A549 (cell line): ENCODE measurements around the gene ZBTB46.

Experiments
- CBX8 ChIP-seq: fragments of 200-600 bp; sonication (generic); IDR thresholded peaks from 2 replicates; pipeline ENCODE4 v1.6.1; 2016
- CEBPB ChIP-seq, 2 experiments: fragments of >200 bp in 1 of 2; sonication (Bioruptor Twin) in 1 of 2; formaldehyde crosslinking in 1 of 2; IDR thresholded peaks; 2 replicates each; pipeline ENCODE4 v1.6.1; 2012 to 2016
- EP300 ChIP-seq, 2 experiments: fragments of >200 bp; sonication (Bioruptor Twin); formaldehyde crosslinking; IDR thresholded peaks; 2 replicates in 1 of 2; 3 replicates in 1 of 2; pipeline ENCODE4 v1.6.1; 2016 to 2017
- ESRRA ChIP-seq: fragments of 150-350 bp; IDR thresholded peaks from 2 replicates; pipeline ENCODE4 v1.6.1; 2014; ENCODE audit warnings: mild to moderate bottlenecking, low read length, borderline replicate concordance
- JUN ChIP-seq, 2 experiments: fragments of >200 bp; sonication (Bioruptor Twin); formaldehyde crosslinking; IDR thresholded peaks; 2 replicates in 1 of 2; 3 replicates in 1 of 2; pipeline ENCODE4 v1.6.1; 2016 to 2017
- KDM1A ChIP-seq: fragments of 200-600 bp; sonication (generic); IDR thresholded peaks from 2 replicates; pipeline ENCODE4 v1.6.1; 2016; ENCODE audit warnings: low read depth, mild to moderate bottlenecking
- POLR2A ChIP-seq: IDR thresholded peaks from 2 replicates; pipeline ENCODE4 v1.6.1; 2012; ENCODE audit warnings: mild to moderate bottlenecking, low read length
- POLR2AphosphoS2 ChIP-seq: conservative IDR thresholded peaks from 2 replicates; pipeline ENCODE4 v1.6.1; 2012; ENCODE audit warnings: low read length, improper control_type of control experiment, inconsistent platforms
- RFX5 ChIP-seq: fragments of 450-650 bp; IDR thresholded peaks from 2 replicates; pipeline ENCODE4 v1.7.1; 2014; ENCODE audit warnings: antibody characterized with exemption, mild to moderate bottlenecking, moderate library complexity
- SREBF2 ChIP-seq: fragments of 450-650 bp; IDR thresholded peaks from 2 replicates; pipeline ENCODE4 v1.6.1; 2014; ENCODE audit warnings: mild to moderate bottlenecking, moderate library complexity
- ZNF302 ChIP-seq: fragments of 250-450 bp; sonication (Bioruptor Pico); IDR thresholded peaks from 2 replicates; pipeline ENCODE4 v1.9.0; 2021; ENCODE audit warnings: inconsistent platforms, mild to moderate bottlenecking, moderate library complexity
- TF ChIP-seq, protein P1 (sequence below): fragments of 200-600 bp; sonication (generic); IDR thresholded peaks from 2 replicates; pipeline ENCODE4 v1.6.1; 2016; ENCODE audit warnings: antibody characterized with exemption, mild to moderate bottlenecking, moderate library complexity
- TF ChIP-seq, protein P2 (sequence below): fragments of >200 bp; sonication (Bioruptor Twin); formaldehyde crosslinking; IDR thresholded peaks from 3 replicates; pipeline ENCODE4 v1.5.1; 2016
- TF ChIP-seq, protein P3 (sequence below): fragments of >200 bp; sonication (Bioruptor Twin); formaldehyde crosslinking; IDR thresholded peaks from 3 replicates; pipeline ENCODE4 v1.6.1; 2016

DNA sequence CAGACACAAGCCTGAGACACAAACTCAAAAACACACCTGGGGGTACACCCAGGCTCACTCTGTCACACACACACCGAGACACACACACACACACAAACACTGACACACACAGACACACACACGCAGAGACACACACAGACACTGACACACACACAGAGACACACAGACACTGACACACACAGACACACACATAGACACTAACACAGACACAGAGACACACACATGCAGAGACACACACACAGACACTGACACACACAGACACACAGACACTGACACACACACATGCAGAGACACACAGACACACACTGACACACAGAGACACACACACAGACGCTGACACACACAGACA is 15.8 kb upstream of the ZBTB46 start:
- TF ChIP-seq, protein P1, sequence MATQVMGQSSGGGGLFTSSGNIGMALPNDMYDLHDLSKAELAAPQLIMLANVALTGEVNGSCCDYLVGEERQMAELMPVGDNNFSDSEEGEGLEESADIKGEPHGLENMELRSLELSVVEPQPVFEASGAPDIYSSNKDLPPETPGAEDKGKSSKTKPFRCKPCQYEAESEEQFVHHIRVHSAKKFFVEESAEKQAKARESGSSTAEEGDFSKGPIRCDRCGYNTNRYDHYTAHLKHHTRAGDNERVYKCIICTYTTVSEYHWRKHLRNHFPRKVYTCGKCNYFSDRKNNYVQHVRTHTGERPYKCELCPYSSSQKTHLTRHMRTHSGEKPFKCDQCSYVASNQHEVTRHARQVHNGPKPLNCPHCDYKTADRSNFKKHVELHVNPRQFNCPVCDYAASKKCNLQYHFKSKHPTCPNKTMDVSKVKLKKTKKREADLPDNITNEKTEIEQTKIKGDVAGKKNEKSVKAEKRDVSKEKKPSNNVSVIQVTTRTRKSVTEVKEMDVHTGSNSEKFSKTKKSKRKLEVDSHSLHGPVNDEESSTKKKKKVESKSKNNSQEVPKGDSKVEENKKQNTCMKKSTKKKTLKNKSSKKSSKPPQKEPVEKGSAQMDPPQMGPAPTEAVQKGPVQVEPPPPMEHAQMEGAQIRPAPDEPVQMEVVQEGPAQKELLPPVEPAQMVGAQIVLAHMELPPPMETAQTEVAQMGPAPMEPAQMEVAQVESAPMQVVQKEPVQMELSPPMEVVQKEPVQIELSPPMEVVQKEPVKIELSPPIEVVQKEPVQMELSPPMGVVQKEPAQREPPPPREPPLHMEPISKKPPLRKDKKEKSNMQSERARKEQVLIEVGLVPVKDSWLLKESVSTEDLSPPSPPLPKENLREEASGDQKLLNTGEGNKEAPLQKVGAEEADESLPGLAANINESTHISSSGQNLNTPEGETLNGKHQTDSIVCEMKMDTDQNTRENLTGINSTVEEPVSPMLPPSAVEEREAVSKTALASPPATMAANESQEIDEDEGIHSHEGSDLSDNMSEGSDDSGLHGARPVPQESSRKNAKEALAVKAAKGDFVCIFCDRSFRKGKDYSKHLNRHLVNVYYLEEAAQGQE, result no peak
- TF ChIP-seq, protein P2, sequence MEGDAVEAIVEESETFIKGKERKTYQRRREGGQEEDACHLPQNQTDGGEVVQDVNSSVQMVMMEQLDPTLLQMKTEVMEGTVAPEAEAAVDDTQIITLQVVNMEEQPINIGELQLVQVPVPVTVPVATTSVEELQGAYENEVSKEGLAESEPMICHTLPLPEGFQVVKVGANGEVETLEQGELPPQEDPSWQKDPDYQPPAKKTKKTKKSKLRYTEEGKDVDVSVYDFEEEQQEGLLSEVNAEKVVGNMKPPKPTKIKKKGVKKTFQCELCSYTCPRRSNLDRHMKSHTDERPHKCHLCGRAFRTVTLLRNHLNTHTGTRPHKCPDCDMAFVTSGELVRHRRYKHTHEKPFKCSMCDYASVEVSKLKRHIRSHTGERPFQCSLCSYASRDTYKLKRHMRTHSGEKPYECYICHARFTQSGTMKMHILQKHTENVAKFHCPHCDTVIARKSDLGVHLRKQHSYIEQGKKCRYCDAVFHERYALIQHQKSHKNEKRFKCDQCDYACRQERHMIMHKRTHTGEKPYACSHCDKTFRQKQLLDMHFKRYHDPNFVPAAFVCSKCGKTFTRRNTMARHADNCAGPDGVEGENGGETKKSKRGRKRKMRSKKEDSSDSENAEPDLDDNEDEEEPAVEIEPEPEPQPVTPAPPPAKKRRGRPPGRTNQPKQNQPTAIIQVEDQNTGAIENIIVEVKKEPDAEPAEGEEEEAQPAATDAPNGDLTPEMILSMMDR, result no peak
- TF ChIP-seq, protein P3, sequence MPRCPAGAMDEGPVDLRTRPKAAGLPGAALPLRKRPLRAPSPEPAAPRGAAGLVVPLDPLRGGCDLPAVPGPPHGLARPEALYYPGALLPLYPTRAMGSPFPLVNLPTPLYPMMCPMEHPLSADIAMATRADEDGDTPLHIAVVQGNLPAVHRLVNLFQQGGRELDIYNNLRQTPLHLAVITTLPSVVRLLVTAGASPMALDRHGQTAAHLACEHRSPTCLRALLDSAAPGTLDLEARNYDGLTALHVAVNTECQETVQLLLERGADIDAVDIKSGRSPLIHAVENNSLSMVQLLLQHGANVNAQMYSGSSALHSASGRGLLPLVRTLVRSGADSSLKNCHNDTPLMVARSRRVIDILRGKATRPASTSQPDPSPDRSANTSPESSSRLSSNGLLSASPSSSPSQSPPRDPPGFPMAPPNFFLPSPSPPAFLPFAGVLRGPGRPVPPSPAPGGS, result no peak
- TF ChIP-seq RFX5 (no peak), POLR2AphosphoS2 (no peak), ESRRA (no peak), EP300 (IDR thresholded peaks at IDR 0.05) (no peak), POLR2A (no peak), CEBPB (IDR thresholded peaks at IDR 0.05) (no peak), ZNF302 (no peak), JUN (IDR thresholded peaks at IDR 0.05) (no peak), CBX8 (no peak), KDM1A (no peak), SREBF2 (no peak)
